ENCODE data around the gene PMVK. TPM values are rescaled to one million over a fixed set of nuclear protein-coding genes. Genes with fewer than 3 reads are reported as not detected.
A peak's percentile ranks its signal among the peaks of the same experiment; 100 is the strongest.

Gene PMVK
- total and polyA plus RNA-seq, 2 experiments from 2014 or later = 23.8 to 95.4 TPM

DNA sequence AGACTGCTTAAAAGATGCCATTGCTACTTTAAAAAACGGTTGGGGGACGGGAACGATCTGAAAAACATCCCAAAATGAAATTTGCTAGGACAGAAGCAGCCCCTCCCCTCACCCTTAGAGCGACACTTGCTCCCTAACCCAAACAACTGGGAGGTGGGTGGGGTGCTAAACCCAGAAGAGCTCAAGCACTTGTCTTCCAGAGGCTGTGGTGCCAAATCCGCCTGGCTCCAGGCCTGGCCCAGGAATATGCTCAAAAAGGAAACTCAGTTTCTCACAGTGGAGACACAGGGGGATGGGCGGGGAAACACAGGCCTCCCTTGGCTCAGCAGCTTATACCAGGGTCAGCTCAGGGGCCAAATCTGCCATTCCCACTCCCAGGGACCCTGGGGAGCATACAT, 20.0 kb upstream of the PMVK start:
- Histone ChIP-seq H3K9me3 (ENCODE audit: low read depth) (no peaks in the 10 kb centered on the region), H3K4me3 (peak overlapping the region; percentile 47), H3K27ac (peak overlapping the region; percentile 94), H3K4me1 (ENCODE audit: low read depth) (peaks cover 50% of the 10 kb centered on the region), H3K27me3 (no peaks in the 10 kb centered on the region), H3K36me3 (no peaks in the 10 kb centered on the region)
- TF ChIP-seq, protein P1, sequence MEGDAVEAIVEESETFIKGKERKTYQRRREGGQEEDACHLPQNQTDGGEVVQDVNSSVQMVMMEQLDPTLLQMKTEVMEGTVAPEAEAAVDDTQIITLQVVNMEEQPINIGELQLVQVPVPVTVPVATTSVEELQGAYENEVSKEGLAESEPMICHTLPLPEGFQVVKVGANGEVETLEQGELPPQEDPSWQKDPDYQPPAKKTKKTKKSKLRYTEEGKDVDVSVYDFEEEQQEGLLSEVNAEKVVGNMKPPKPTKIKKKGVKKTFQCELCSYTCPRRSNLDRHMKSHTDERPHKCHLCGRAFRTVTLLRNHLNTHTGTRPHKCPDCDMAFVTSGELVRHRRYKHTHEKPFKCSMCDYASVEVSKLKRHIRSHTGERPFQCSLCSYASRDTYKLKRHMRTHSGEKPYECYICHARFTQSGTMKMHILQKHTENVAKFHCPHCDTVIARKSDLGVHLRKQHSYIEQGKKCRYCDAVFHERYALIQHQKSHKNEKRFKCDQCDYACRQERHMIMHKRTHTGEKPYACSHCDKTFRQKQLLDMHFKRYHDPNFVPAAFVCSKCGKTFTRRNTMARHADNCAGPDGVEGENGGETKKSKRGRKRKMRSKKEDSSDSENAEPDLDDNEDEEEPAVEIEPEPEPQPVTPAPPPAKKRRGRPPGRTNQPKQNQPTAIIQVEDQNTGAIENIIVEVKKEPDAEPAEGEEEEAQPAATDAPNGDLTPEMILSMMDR (IDR thresholded peaks at IDR 0.05; ENCODE audit: low read depth, low read length) = no peak
- DNase-seq (ENCODE audit: low read depth in 1 of 2, low spot score in 1 of 2) = no peak

DNA sequence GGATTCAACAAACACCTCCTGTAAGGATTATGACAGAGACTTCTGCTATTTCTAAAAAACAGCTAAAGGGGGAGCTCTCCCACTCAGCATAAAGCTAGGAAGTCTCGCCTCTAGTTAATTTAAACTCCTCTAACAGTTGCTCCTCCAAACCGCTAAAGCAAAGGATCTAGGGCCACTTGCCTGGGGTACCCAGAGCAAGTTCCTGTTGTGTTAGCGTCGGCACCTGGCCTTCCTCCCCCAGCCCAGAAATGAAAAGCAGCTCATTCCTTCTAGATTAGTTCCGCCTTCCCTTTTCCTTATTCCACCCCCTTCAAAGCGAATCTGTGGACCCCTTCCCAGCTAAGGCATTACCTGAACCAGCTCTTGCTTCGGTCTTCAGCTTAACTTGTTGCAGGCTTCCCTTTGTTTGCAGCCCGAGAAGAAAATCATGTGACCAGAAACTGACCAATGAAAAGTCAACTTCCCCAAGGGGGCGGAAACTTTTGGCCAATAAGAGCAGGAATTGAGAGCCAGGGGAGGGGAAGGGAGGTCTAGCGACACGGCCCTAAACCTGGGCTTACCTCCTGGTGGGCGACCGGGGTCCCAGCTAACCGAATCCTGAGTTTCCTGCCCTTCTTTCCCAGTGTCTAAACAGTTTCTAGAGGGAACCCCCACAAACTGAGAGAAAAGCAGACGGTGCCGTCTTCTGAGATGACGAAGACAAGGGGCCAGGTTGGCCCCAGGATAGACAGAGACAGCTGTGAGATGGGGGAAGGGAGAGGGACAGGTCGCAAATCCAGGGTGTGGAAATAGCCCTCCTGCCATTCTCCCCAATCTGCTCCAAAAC, 19.4 kb upstream of the PMVK start, which contains the start of gene PBXIP1:
PBXIP1 (minus strand) TSS at position 382 of the 826 bp plus-strand sequence. CDS start 2,378 bp downstream, outside the sequence.
- Histone ChIP-seq H3K27me3 (no peaks in the 10 kb centered on the region), H3K4me3 (peak within 1 kb of the TSS; percentile 47), H3K4me1 (ENCODE audit: low read depth) (peaks cover 51% of the 10 kb centered on the region), H3K9me3 (ENCODE audit: low read depth) (no peaks in the 10 kb centered on the region), H3K27ac (peak within 1 kb of the TSS; percentile 94), H3K36me3 (peaks cover 1% of the 10 kb centered on the region)
- TF ChIP-seq, protein P1 (IDR thresholded peaks at IDR 0.05; ENCODE audit: low read depth, low read length) = peak; percentile 58
- peak; percentile 91 to 94 for DNase-seq (ENCODE audit: low read depth in 1 of 2, low spot score in 1 of 2)

DNA sequence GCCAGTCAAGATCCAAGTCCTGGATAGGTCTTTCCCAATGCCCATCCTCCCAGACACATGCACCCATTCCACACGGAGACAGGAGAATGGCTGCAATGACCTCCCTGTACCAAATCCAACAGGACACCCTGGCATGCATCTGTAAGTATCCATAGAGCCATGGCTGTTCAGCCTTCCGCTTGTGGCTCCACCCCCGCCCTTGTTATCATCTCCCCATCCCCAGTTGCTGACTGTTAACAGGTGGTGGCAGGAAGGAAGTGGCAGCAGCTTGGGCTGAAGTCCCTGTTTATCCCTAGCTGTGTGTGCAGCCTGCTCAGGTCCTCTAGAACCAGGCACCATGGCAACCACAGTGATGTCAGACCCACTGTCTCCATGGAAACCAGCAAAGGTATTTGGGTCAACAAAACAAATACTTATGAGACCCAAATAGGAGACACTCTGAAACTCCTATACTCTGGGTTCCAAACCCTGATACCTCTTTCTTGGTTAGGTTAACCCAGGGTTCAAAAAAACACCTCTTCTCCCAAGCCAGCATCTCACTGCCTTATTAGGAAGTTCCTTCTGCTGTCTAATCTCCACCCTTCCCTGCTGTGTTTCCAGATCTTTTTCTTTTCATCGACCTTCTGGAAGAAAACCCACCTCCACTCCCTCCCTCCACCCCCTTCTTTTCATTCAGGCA, 18.7 kb upstream of the PMVK start:
- TF ChIP-seq, protein P1 (IDR thresholded peaks at IDR 0.05; ENCODE audit: low read depth, low read length) = no peak
- peak overlapping the region; percentile 94 for H3K27ac ChIP-seq
- H3K36me3 ChIP-seq = peaks cover 5% of the 10 kb centered on the region
- H3K4me3 ChIP-seq = peak overlapping the region; percentile 47
- peaks cover 45% of the 10 kb centered on the region for H3K4me1 ChIP-seq (ENCODE audit: low read depth)
- H3K27me3 ChIP-seq = no peaks in the 10 kb centered on the region
- H3K9me3 ChIP-seq (ENCODE audit: low read depth) = no peaks in the 10 kb centered on the region
- DNase-seq (ENCODE audit: low read depth in 1 of 2, low spot score in 1 of 2) = peak; percentile 55 to 83

DNA sequence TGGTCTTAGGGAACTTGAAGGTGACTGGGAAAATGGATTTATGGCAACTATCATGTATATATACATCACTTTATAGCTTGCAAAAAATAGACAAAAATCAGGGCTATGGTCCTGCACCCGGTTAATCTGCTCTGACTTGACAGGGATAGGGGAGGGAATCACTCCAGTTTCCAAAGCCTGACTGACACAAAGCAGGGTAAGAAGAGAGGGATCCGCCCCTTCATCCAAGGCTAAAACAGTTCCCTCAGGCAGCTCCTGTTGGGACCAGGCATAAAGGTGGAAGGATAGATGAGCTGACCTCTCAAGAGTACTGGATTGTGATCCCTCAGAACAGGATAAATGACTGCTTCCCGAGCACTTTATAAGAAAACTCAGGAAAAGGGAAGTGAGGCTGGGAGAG, 18.0 kb upstream of the PMVK start:
- H3K36me3 ChIP-seq = peaks cover 5% of the 10 kb centered on the region
- H3K4me3 ChIP-seq = no peak overlapping the region
- H3K4me1 ChIP-seq (ENCODE audit: low read depth) = peaks cover 45% of the 10 kb centered on the region
- H3K27me3 ChIP-seq = no peaks in the 10 kb centered on the region
- no peaks in the 10 kb centered on the region for H3K9me3 ChIP-seq (ENCODE audit: low read depth)
- TF ChIP-seq, protein P1 (IDR thresholded peaks at IDR 0.05; ENCODE audit: low read depth, low read length) = no peak
- H3K27ac ChIP-seq = peak overlapping the region; percentile 94
- DNase-seq (ENCODE audit: low read depth in 1 of 2, low spot score in 1 of 2) = no peak

DNA sequence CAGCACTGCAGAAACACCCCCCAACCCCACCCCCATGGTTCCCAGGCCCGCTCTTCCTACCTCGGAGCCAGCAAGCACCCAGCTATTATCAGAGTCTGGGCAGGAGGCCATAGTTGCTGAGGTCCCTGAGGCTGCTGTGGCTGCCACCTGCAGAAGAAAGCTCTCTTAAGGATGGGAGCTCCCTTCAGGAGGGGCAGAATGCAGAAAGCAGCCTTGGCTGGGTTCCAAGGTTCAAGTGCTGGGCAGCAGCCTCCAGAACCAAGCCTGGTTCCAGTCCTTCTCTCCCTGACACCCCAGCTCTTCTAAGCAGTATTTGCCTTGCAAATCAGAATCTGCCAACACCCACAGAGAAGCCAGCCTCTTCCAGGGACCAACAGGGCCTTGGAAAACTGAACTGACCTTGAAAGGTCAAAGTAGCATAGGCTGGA, 17.1 kb upstream of the PMVK start:
- TF ChIP-seq, protein P1 (IDR thresholded peaks at IDR 0.05; ENCODE audit: low read depth, low read length) = no peak
- no peaks in the 10 kb centered on the region for H3K27me3 ChIP-seq
- peak overlapping the region; percentile 94 for H3K27ac ChIP-seq
- H3K36me3 ChIP-seq = peaks cover 5% of the 10 kb centered on the region
- peaks cover 45% of the 10 kb centered on the region for H3K4me1 ChIP-seq (ENCODE audit: low read depth)
- DNase-seq (ENCODE audit: low read depth in 1 of 2, low spot score in 1 of 2) = peak in 1 of 2 donors; percentile 51
- peak overlapping the region; percentile 0 for H3K4me3 ChIP-seq
- no peaks in the 10 kb centered on the region for H3K9me3 ChIP-seq (ENCODE audit: low read depth)

All from cardiac muscle cell (in vitro differentiated cells and primary cell).